GM19238 (cell line): ENCODE results near the gene PLXNB3.
"Not testable (repeated sequence)": the region's sequence is repeated elsewhere in the genome, so short reads cannot be mapped to it uniquely, and the experiment has no call there.

Experiments used
- DNase-seq: peaks from one replicate; pipeline ENCODE4 v3.0.0; 2011; ENCODE audit warnings: low spot score; ENCODE audit not compliant: insufficient read length

PLXNB3 gene

DNA sequence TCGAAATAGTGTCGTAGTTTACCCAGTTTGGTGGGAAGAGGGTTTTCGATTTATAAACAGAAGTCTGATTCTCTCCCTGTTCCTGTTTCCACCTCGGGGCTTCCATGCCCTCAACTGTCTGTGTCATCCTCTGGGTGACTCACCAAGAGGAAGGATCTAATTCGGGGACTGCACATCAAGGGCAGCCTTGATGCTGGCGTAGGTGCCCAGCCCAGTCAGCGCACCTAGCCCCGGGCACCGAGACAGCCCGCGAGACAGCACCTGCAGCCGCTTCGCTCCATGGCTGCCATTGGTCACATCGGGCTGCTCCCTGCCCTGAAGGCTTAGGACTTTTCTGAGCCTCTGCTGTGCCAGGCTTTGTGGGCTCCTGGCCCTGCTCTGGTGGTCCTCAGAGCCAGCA lies 31.6 kb upstream of the PLXNB3 start:
- no peak for DNase-seq

DNA sequence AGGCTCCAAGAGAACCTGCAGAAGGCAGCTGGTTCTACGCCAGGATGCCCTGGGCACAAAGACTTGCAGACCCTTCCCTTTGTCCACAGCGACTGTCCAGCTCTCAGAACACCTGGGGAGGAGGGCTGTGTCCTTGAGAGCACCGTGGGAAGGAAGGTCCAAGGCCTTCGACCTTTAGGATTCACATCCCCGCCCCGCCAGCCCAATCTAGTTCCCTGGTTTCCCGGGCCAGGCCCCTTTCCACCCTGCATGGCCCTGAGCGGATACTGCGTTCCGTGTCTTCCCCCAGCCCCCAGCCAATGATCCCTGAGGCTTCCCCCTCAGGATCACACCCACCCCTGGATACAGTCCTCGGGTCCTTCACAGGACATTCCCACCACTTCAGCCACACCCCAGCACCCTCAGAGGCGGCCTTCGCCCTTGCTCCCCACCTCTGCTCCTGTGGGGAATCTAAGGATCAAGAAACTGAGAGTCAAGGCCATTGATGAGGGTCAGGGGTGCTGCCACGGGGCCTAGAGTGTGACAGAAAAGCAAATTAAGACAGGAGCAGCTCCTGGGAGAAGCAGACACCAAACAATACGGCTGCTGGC lies 30.3 kb upstream of the PLXNB3 start:
- DNase-seq, result no peak

DNA sequence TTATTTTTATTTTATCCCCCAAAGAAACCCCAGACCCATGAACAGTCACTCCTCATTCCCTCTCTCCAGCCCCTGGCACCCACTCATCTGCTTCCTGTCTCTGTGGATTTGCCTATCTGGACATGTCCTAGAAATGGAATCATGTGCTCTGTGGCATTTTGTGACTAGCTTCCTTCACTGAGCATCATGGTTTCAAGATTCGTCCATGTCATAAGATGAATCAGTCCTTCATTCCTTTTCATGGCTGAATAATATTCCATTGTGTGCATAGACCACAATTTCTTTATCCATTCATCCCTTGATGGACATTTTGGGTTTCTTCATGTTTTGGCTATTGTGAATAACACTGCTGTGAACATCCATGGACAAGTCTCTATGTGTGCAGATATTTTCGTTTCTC lies 29.2 kb upstream of the PLXNB3 start:
- no peak for DNase-seq

DNA sequence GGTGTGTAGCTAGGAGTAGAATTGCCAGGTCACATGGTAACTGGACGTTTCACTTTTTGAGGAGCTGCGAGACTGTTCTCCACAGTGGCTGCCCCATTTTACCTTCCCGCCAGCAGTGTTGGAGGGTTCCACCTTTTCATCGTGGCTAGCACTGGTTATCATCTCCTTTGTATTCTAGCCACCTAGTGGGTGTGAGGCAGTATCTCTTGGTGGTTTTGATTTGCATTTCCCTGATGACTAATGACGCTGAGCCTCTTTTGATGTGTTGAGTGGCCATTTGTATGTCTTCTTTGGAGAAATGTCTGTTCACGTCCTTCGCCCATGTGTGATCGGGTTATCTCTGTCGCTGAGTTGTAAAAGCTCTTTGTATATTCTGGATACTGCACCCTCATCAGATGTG lies 28.8 kb upstream of the PLXNB3 start:
- no peak for DNase-seq

DNA sequence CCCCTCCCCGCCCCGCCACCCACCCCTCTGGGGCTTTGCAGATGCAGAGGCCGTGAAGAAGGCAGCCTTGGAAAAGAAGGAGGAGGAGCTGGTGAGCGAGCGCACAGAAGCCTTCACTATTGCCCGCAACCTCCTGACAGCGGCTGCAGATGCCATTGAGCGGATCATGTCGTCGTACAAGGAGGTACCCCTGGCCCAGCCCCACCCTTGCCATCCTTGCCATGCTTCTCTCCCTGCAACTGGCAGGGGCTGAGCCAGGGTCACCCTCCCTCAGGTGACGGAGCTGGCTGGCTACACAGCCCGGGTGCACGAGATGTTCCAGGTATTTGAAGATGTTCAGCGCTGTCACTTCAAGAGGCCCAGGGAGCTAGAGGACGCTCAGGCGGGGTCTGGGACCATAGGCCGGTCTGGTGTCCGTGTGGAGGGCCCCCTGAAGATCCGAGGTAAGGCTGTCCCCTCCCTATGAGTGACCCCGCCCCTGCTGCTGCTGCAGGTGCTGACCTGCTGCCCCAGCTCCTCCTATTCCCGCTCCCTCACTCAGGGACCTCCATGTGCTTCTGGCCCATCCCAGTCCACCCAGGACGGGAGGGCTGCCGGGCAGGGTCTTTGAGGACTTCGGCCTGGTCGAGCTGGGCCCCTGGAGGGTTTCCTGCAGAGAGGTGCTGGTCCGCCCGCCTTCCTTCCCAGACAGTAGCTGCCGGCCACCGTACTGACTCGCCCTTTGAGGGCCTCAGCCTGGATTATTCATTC lies 27.8 kb upstream of the PLXNB3 start:
- no peak for DNase-seq

DNA sequence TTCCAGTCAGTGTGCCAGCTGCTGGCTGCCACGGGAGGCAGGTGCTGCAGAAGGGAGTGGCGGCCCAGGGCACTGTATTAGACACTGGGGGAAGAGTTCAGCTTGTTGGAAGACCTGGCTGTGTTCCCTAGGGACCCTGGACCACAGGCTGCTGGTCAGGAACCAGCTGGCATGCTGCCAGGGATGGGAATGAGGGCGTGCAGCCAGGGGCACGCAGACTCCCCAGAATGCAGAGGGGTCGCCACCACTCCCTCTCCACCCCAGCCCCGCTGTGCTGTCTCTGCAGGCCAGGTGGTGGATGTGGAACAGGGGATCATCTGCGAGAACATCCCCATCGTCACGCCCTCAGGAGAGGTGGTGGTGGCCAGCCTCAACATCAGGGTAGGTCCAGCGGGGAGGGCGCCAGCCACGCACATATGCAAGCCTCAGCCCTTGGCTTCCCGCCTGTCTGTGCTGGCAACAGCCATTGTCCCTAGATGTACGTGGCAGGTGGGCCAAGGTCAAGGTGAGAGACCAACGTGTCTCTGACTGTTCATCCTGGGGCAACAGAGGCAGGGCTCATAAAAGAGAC lies 27.1 kb upstream of the PLXNB3 start:
- no peak for DNase-seq

DNA sequence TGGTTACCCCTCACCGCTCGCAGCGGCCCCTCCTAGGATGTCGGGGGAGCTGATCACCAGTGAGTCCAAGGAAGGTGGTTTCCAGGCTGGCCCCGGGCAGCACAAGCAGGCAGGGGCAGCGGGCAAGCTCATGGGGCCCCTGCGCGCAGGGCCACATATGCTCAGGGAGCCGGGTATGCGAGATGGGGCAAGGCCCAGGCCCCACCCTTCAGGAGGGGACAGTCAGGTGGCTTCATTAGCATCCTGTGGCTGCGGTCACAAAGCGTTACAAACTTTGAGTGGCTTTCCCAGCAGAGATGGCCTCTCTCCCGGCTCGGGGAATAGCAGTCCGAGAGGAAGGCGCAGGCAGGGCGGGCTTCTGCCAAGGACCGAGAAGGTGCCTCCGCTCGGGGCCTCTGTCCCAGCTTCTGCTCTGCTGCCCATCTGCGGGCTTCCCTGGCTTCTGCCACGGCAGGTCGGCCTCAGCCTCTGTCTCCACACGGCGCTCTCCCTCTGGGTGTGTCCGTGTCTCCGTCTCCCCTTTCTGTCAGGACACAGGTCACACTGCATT lies 25.9 kb upstream of the PLXNB3 start:
- no peak for DNase-seq

DNA sequence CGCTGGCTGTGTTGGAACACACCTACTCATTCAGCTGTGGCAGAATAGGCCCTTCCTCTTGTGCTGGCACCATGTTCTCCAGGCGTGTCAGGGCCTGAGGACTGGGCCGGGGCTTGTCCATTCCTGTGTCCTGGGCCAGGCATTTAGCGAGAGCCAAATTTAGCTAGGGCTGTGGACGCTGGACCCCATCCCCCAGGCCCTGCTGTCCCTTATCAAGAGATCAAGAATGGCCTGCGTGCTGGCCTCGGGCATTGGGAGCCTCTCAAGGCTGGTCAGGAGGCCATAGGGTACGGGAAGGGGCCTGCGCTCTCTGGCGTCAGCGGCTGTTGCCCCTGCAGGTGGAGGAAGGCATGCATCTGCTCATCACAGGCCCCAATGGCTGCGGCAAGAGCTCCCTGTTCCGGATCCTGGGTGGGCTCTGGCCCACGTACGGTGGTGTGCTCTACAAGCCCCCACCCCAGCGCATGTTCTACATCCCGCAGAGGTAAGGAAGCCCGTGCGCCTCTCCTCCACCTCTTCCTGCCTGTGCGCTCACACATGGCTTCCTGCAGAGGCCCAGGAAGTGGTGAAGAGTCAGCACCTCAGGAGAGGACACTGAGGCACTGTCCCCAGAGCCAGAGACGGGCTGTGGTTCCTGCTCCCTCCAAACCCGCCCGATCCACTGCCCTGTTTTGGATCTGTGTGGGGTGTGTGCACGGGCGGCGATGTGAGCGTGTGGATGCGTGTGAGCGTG lies 24.1 kb upstream of the PLXNB3 start:
- DNase-seq, result no peak

DNA sequence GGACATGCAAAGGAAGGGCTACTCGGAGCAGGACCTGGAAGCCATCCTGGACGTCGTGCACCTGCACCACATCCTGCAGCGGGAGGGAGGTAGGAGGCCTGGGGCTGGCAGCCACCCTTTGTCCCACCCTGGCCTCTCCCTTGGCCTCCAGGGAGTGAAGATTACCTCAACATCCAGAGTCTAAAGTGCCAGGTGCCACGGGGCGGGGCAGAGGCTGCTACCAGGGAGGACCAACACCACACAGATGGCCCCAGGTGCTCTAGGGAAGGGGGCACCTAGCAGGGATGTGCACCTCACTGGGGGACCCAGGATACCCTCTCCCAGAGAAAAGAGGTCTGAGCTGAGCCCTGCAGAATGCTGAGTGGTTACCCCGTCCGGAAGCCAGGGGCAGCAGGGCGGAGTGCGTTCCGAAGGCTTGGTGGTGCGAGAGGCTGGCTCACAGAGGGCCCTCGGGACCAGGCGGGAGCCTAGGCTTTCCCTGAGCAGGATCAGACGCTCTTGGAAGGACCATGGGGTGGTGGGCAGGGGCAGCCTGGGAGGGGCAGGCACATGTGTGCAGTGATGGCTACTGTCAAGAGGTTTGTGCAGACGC lies 23.3 kb upstream of the PLXNB3 start:
- no peak for DNase-seq

DNA sequence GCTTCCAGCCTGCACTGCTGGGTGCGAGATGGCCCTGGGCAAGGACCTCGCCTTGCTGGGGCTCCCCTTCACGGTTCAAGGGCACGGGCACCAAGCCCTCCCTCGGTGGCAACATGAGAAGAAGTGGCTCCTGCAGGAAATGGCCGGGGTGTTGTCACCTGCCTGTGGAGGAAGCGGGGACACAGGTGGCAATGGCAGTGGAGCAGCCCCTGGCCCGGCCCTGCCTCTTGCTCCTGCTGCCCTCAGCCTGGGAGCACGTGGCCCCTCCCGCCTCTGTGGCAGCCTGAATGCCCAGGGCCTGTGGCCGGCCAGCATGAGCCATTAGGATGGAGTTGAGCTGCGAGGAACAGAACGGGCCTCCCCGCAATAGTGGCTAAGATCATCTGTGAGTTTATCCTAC lies 22.6 kb upstream of the PLXNB3 start:
- DNase-seq, result no peak

DNA sequence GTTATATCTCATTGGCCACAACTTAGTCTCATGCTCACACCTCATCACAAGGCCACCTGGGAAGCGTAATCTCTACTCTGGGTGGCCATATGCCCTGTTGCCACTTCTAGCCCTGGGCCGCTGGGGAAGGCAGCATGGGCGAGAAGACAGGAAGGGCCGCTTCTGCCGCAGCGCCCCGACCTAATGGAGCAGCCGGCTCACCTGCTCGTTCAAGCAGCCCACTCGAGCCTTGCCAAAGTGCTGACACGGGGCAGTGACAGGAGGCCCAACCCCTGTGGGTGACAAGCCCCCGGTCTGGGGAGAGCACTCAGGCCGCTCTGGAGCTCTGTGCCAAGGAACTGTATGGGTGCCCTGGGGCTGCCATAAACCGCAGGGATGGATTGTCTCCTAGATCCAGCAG lies 21.9 kb upstream of the PLXNB3 start:
- DNase-seq, result not testable (repeated sequence)

DNA sequence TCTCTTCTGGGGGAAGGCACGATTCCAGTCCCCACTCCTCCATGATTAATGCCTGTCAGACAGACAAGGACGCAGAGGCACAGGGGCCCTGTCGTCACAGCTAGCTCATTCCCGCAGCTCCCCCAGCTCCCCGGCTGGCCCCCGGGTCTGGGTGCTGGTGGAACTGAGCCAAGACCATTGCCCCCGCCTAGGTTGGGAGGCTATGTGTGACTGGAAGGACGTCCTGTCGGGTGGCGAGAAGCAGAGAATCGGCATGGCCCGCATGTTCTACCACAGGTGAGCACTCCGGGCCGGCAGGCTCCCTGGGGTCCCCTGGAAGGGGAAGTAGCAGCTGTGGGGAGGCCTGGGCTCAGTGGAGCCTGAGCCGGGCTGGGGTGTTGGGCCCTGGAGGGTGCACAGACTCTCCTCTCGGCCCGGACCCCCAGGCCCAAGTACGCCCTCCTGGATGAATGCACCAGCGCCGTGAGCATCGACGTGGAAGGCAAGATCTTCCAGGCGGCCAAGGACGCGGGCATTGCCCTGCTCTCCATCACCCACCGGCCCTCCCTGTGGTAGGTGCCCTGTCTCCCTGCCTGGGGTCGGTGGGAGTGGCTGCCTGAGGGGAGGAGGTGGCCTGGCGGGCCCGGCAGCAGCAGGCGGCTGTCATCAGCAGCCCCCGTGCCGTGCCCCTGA lies 21.1 kb upstream of the PLXNB3 start:
- DNase-seq, result not testable (repeated sequence)

DNA sequence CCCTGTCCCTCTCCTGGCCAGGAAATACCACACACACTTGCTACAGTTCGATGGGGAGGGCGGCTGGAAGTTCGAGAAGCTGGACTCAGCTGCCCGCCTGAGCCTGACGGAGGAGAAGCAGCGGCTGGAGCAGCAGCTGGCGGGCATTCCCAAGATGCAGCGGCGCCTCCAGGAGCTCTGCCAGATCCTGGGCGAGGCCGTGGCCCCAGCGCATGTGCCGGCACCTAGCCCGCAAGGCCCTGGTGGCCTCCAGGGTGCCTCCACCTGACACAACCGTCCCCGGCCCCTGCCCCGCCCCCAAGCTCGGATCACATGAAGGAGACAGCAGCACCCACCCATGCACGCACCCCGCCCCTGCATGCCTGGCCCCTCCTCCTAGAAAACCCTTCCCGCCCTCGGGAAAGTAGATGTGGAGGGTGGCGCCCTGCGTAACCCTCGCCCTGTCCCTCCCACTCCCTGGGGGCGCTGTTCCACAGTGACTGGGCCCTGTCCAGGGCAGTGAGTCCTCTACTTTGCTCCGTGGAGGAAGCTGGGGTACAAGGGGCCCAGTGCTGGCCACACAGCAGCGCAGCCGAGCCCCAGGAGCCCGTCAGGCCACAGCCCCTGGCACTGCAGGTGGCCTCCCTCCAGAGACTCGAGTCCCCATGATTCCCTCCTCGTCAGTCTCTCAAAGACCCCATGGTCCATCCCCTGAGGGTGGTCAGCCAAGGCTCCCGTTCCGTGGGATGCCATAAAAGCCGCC lies 20.4 kb upstream of the PLXNB3 start:
- DNase-seq, result not testable (repeated sequence)

DNA sequence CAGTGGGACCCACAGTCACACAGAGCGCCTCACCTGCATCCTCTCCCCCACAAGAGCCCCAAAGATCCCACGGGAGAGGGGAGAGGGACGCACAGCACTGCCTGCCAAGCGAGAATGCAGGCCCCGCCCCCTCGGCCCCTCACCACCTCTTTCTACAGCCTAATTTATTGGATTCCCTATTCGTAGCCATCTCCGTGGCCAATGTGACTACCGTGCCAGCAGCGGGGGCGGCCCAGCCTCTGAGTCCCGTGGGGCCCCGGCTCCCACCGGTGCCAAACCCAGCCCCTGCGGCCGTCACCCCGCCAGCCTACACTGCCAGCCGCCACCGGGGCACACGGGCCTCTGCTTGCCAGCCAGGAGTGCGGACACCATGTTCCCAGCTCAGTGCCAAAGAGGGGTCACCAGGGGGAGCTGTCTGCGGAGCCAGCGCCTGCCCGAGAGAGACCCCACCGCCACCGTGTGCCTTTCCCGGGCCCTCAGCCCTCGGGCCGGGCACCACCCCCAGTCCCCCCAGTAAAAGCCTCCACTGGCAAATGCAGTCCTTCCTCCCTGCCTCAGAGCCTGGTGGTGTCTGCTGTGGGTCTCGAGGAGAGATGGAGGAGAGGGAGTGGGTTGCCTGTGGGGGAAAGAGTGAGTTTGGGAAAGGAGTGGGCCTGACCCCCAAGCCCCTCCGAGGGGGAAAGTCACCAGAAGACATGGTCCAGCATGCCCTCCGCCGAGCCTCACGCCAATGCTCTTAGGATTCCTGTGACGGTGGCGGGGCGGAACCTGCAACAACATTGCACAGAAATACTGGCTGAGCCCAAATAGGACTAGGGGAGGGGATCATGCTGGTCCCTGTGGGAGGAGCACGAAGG lies 19.6 kb upstream of the PLXNB3 start:
- DNase-seq, result no peak

DNA sequence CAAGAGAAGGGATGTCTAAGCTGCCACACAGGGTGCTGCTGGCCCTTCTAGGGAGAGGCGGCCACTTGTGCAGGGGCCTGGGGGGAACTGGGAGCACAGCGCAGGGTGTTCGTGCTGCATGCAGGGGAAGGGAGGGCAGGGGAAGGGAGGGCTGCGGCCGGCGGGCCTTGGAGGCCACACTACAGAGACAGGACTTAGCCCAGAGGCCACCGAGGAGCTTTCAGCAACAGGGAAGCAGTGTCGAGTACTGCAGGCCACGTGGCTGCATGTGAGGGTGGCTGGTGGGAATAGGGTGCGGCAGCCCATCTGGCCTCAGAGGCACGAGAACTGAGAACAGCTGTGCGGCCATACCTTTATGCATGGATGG lies 19.0 kb upstream of the PLXNB3 start:
- not testable (repeated sequence) for DNase-seq

DNA sequence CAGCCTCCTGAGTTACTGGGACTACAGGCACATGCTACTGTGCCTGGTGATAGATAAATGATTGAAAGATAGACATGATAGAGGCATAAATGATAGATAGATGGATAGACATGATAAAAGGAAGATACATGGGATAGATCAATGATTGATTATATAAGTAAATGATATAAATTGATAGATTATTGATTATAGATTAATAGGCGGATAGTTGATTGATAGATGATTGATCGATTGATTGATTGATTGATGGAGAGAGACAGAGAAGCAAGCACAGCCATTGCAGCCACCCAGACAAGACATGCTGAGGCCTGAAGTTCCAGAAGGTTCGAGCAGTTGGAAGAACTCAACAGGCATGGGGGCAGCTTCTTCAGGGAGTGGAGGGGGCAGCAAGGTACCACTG lies 17.7 kb upstream of the PLXNB3 start:
- no peak for DNase-seq

DNA sequence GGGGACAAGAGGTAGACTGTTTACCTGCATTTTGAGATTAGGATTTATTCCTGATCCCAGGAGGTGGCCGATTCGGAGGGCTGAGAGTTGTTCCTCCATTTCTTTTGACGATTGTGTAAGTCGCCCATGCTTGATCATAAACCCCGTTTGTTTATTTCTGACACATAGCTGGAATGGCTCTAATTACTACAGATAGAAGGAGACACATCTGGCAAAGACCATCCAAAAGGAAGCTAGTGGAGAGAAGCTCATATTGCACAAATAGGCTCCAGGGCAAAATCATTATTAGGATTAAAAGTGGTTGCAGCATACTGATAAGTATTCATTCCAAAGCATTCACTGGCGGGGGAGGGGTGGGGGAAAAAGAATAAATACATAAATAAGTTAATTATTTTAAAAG lies 17.1 kb upstream of the PLXNB3 start:
- not testable (repeated sequence) for DNase-seq

DNA sequence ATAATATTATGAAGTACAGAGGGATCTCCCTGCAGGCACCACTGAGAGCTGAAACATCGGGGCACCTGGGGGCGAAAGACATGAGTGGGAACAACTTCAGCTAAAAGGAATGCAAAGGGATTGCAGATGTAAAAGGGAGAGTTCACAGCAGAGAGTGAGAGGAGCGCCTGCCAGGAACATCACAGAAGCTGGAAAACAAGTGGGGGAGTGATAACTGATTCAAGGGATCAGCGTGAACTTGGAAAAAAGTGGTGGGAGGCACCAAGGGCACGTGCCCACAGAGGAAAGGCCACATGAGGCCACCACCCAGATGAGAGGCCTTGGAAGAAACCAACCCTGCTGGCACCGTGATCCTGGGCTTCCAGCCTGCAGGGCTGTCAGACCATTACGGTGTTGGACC lies 15.0 kb upstream of the PLXNB3 start:
- not testable (repeated sequence) for DNase-seq

DNA sequence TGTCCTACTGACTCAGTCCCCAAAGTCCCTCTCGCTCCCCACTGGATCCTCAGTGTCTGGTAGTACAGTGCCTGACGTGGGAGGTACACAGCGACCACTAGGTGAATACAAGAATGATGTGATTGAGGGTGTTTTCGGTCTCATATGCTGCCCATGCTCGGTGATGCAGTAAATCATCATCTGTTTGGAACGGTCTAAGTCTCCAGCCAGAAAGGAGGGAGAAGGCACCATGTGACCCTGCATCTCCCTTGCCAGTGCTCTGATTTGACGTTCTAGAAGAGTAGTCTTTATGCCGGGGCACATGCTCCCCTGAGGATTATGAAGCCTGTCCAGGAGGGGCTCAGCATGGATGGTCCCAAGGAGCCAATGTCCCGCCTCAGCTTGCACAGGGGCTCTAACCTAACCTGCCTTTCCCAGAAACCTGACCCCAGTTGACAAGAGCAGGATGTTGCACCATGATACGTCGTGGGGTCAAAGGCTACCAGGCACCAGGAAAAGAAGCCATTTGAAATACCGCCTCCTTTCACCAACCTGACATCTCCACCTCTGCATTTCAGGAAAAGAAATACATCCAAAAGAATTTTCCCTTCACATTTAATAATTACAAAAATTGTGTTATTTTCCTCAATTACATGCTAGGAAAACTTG lies 13.8 kb upstream of the PLXNB3 start:
- DNase-seq, result no peak
